Activated CD8-positive, alpha-beta T cell treated with anti-CD3 and anti-CD28 coated beads for 36 hours (primary cell): Measurements from ENCODE around the gene CIAO2A. TPM values are rescaled to one million over a fixed set of nuclear protein-coding genes. Genes with fewer than 3 reads are reported as not detected.

Source experiments
- ATAC-seq: fragments of 200-7000 bp; cut with Tn5 transposase; one replicate; pipeline ENCODE4 v1.10.0; 2021; ENCODE audit warnings: mild to moderate bottlenecking, moderate library complexity
- CTCF ChIA-PET: fragments of 350-600 bp; sonication (Branson Sonifier 250); formaldehyde crosslinking; loops from one replicate; lab custom pipeline; 2021; ENCODE audit warnings: antibody characterized with exemption; lab: Charles Lee
- POLR2A ChIA-PET: fragments of 350-600 bp; sonication (Branson Sonifier 250); formaldehyde crosslinking; loops from one replicate; lab custom pipeline; 2021; ENCODE audit warnings: antibody characterized with exemption; lab: Charles Lee
- DNase-seq: peaks from one replicate; pipeline ENCODE4 v3.0.0-alpha.2; 2020
- H3K27ac Mint-ChIP-seq: one replicate; pipeline ENCODE4 v1.8.0; 2021; ENCODE audit warnings: mild to moderate bottlenecking, mixed read lengths
- H3K27me3 Mint-ChIP-seq: one replicate; pipeline ENCODE4 v1.8.0; 2021; ENCODE audit warnings: mixed read lengths
- H3K36me3 Mint-ChIP-seq: one replicate; pipeline ENCODE4 v1.8.0; 2021; ENCODE audit warnings: low read depth, mixed read lengths
- H3K4me1 Mint-ChIP-seq: one replicate; pipeline ENCODE4 v1.8.0; 2021; ENCODE audit warnings: low read depth, mixed read lengths
- H3K4me3 Mint-ChIP-seq: one replicate; pipeline ENCODE4 v1.8.0; 2021; ENCODE audit warnings: mild to moderate bottlenecking, moderate library complexity, mixed read lengths
- H3K9me3 Mint-ChIP-seq: one replicate; pipeline ENCODE4 v1.8.0; 2021; ENCODE audit warnings: mixed read lengths
- CTCF ChIP-seq: fragments of 200-600 bp; IDR thresholded peaks from one replicate; pipeline ENCODE4 v1.8.0; 2022; ENCODE audit warnings: antibody characterized with exemption, mild to moderate bottlenecking
- intact Hi-C: fragments of 100-400 bp; cut with micrococcal nuclease; formaldehyde crosslinking; loops from one replicate; pipeline ENCODE4 v1.10.0; 2022
- total RNA-seq, 2 experiments: library from RNA; stranded (reverse); gene quantifications; one replicate each; pipeline ENCODE4 v1.2.3, GENCODE V29; 2021

CIAO2A gene
- total RNA-seq, 2 experiments from 2014 or later = 88.3 to 99.4 TPM

GRCh38 chr15:64023220-64023619 is 70.4 kb downstream of the CIAO2A start:
- TF ChIP-seq CTCF = no peak
- POLR2A ChIA-PET = interaction anchor here (2.1 kb wide), 1 partner anchor 14 kb away, joined by 10 read pairs; no protein-coding TSS in a partner anchor
- no peaks in the 10 kb centered on the region for H3K9me3 Mint-ChIP-seq
- H3K4me1 Mint-ChIP-seq = peaks cover 2% of the 10 kb centered on the region
- H3K4me3 Mint-ChIP-seq = no peak overlapping the region
- DNase-seq (no peak), ATAC-seq (no peak)
- H3K36me3 Mint-ChIP-seq = no peaks in the 10 kb centered on the region
- intact Hi-C loops = no loop called here
- CTCF ChIA-PET = interaction anchor here (0.6 to 0.7 kb wide), 2 partner anchors 63 to 78 kb away, joined by 3 read pairs; no protein-coding TSS in a partner anchor
- no peak overlapping the region for H3K27ac Mint-ChIP-seq
- H3K27me3 Mint-ChIP-seq = no peaks in the 10 kb centered on the region

DNA sequence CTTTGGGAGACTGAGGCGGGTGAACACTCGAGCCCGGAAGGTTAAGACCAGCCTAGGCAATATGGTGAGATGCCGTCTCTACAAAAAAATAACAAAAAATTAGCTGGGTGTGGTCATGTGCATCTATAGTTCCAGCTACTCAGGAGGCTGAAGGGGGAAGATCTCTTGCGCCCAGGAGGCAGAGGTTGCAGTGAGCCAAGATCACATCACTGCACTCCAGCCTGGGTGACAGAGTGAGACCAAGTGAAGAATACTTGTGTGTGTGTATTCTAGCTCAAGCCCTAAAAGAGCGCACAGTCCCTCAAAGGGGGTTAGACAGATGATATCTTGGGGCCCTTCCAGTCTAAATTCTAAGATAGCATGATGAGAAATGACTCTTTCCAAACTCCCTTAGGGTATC is 71.1 kb downstream of the CIAO2A start:
- ChIA-PET CTCF (interaction anchor here (2.2 kb wide), 1 partner anchor 24 kb away, joined by 11 read pairs; the partner anchor contains the start of gene DAPK2), POLR2A (interaction anchor here (0.8 to 2.1 kb wide), 3 partner anchors 9 to 15 kb away, joined by 3 to 10 read pairs (median 4); no protein-coding TSS in a partner anchor)
- H3K4me1 Mint-ChIP-seq = peaks cover under 1% of the 10 kb centered on the region
- H3K36me3 Mint-ChIP-seq = no peaks in the 10 kb centered on the region
- no peak for TF ChIP-seq CTCF
- no peak overlapping the region for H3K27ac Mint-ChIP-seq
- no peak overlapping the region for H3K4me3 Mint-ChIP-seq
- H3K9me3 Mint-ChIP-seq = no peaks in the 10 kb centered on the region
- no peak for ATAC-seq
- intact Hi-C loops = no loop called here
- no peak for DNase-seq
- H3K27me3 Mint-ChIP-seq = no peaks in the 10 kb centered on the region

Other genes starting within 250 kb of the CIAO2A start
- 1 to 10 TPM; 1.2 to 1.5 TPM for gene DAPK2, start 47.4 kb downstream of the CIAO2A start, total RNA-seq
- gene SNX1, start 2.1 kb upstream of the CIAO2A start, total RNA-seq = 10 to 100 TPM; 75.6 to 80.1 TPM
- gene SNX22, start 57.9 kb upstream of the CIAO2A start, total RNA-seq = 1 to 10 TPM; 1.6 to 1.8 TPM
- gene PPIB, start 69.2 kb upstream of the CIAO2A start, total RNA-seq = 100 to 1,000 TPM; 223 to 227 TPM